ENCODE measurements around the gene ERH.
A peak's percentile ranks its signal among the peaks of the same experiment; 100 is the strongest.
"Not testable (repeated sequence)": the region's sequence is repeated elsewhere in the genome, so short reads cannot be mapped to it uniquely, and the experiment has no call there.

ERH gene

DNA sequence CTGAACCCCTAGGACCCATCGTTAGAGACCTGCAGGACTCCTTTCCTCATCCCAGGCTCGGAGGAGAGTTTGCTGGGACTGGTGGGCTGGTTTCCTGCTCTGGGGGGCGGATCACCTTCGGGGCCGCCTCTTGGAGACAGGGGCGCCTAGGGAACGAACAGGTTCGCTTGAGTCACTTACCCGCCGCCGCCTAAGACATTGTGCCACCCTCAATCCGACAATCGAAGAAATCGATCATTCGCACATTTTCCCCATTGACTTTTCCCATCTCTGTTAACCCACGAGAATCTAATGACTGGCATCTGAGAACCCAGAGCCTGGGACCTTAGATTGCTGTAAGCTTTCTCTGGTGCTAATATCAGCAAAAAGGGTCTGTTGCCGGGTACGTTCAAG, 715 bp upstream of the ERH start:
- peak overlapping the region; percentile 95 for H3K4me3 ChIP-seq (ENCODE audit: low read depth, low read length)

GRCh38 chr14:69395929-69396328, 2.2 kb downstream of the ERH start:
- no peak overlapping the region for H3K4me3 ChIP-seq (ENCODE audit: low read depth, low read length)

- H3K4me3 ChIP-seq (ENCODE audit: low read depth, low read length), result no peak overlapping the region
These were observed 5.6 kb downstream of the ERH start for GRCh38 chr14:69392481-69392880.

DNA sequence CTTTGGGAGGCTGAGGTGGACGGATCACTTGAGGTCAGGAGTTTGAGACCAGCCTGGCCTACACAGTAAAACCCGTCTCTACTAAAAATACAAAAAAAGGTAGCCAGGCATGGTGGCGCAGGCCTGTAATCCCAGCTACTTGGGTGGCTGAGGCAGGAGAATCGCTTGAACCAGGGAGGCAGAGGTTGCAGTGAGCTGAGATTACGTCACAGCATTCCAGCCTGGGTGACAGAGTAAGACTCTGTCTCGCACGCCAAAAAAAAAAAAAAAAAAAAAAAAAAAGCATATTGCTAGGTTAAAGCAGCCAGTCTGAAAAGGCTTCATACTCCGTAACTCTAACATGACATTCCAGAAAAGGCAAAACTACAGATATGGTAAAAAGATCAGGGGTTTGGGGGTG, 6.7 kb downstream of the ERH start:
- not testable (repeated sequence) for H3K4me3 ChIP-seq (ENCODE audit: low read depth, low read length)

DNA sequence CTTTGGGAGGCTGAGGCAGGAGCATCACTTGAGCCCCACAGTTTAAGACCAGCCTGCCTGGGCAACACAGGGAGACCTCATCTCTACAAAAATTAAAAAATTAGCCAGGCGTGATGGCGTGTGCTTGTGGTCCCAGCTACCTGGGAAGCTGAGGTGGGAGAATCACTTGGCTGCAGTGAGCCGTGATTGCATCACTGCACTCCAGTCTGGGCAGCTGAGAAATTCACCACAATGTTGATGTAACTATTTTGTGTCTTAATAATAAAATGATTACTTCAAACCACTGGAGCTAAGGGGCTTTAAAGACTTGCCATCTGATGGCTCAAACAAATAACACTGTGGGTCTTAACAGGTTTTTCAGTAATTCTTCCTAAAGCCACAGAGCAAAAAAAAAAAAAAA, 10.8 kb downstream of the ERH start:
- no peak overlapping the region for H3K4me3 ChIP-seq (ENCODE audit: low read depth, low read length)

GRCh38 chr14:69378274-69378673, 19.8 kb downstream of the ERH start:
- H3K4me3 ChIP-seq (ENCODE audit: low read depth, low read length), result no peak overlapping the region

- no peak overlapping the region for H3K4me3 ChIP-seq (ENCODE audit: low read depth, low read length)
These were observed 21.7 kb downstream of the ERH start for GRCh38 chr14:69376439-69376838.

GRCh38 chr14:69375722-69376121, 22.4 kb downstream of the ERH start:
- no peak overlapping the region for H3K4me3 ChIP-seq (ENCODE audit: low read depth, low read length)

DNA sequence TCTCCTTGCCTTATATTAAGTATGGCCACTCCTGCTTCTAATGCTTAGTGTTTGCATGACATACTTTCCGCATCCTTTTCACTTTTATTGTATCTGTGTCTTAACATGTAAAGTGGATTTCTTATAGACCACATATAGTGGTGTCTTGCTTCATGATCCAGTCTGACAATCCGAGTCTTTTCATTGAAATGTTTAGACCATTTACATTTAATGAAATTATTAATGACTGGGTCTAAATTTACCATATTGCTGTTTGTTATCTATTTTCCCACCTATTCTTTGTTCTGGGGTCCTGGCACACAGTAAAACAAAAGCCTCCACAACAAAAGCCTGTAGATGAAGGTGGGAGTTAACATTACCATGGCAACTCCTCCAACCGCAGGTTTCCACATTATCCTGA, 22.9 kb downstream of the ERH start:
- no peak overlapping the region for H3K4me3 ChIP-seq (ENCODE audit: low read depth, low read length)

DNA sequence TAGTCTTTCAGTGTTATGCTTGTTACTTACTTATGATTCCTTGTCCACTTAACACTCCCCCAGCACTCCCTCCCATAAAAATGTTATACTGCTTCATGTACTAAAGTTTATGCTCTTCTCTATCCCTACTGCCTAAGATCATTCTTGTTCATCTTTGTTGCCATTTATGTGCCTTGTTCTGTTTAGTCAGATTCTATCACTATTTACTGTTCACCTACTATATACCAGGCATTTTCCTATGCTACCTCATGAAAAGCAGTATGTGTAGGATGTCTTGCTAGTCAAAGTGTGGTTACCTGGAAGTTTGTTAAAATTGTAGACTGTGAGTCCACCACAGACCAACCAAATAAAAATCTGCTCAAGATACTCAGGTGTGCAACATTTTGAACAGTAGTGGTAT, 23.9 kb downstream of the ERH start:
- H3K4me3 ChIP-seq (ENCODE audit: low read depth, low read length), result no peak overlapping the region

DNA sequence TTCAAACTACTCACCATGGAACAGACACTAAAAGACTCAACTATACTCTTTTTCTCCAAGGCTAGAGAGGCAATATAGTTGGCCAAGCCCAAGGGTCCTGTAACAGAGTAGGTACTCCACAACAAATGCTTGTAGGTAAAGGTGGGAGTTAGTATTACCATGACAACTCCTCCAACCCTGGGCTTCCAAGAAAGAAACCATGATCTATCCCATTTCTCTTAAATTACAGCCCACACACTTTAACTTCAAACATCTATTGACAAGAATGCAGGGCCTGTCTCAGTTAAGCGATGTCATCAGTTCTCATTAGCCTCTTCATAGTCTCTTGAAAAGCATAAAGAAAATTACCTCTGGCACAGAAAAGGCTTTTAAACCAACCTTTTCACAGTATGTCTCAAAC, 25.0 kb downstream of the ERH start:
- H3K4me3 ChIP-seq (ENCODE audit: low read depth, low read length), result no peak overlapping the region

DNA sequence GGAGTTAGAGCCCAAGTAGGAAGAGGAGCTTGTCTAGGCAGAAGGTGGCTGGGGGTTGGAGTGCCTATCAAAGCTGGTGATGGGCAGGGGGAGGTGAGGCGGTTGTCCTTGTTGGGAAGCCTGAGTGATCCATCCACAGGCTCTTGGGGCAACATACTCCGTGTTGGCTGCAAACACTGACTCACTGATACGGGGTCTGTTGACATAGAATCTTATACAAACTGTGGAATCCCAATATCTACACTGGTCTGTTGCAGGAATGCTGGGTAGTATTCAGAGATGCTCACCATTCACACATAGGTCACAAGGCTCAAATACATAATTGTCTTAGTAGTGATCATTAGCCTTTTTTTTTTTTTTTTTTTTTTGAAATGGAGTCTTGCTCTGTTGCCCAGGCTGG, 26.0 kb downstream of the ERH start:
- H3K4me3 ChIP-seq (ENCODE audit: low read depth, low read length), result no peak overlapping the region

GRCh38 chr14:69370061-69370460, 28.0 kb downstream of the ERH start:
- H3K4me3 ChIP-seq (ENCODE audit: low read depth, low read length), result no peak overlapping the region

GRCh38 chr14:69368381-69368780, 29.7 kb downstream of the ERH start:
- no peak overlapping the region for H3K4me3 ChIP-seq (ENCODE audit: low read depth, low read length)

DNA sequence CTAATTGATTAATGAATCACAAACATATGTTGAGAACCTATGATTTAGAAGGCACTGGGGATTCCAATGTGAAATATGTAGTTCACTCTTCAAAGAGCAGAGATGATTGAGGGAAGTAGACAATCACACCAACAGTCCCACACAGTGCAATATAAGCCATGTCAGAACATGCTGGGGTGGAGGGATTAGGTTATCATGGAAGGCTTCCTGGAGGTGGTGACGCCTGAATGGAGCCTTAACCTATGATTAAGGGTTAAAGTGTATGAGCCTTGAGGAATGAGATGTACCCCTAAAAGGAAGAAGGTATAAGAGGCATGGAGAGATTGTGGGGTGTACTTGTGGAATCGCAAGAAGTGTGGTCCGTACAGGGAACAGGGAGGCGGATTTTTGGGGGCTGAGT, 31.3 kb downstream of the ERH start:
- no peak overlapping the region for H3K4me3 ChIP-seq (ENCODE audit: low read depth, low read length)

DNA sequence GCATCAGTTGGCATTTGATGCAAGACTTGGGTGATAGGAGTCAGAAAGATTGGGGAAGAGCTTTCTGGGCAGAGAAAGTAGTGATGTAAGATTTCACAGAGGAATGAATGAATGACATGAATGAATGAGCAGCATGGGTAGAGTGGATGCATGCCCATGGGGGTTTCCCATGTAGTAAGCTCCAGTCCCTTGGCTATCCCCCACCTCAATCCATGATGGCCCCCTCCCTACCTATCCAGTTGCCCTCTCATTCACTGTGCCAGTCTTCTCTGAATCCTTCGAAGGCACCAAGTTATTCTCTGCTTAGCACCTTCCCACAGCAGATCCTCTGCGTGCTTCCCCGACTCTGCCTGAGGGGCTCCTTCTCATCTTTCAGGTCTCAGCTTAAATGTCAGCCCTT, 32.0 kb downstream of the ERH start:
- H3K4me3 ChIP-seq (ENCODE audit: low read depth, low read length), result no peak overlapping the region

GRCh38 chr14:69364378-69364777, 33.7 kb downstream of the ERH start:
- H3K4me3 ChIP-seq (ENCODE audit: low read depth, low read length), result no peak overlapping the region

- H3K4me3 ChIP-seq (ENCODE audit: low read depth, low read length), result no peak overlapping the region
These were observed 34.1 kb downstream of the ERH start for GRCh38 chr14:69363964-69364363.

DNA sequence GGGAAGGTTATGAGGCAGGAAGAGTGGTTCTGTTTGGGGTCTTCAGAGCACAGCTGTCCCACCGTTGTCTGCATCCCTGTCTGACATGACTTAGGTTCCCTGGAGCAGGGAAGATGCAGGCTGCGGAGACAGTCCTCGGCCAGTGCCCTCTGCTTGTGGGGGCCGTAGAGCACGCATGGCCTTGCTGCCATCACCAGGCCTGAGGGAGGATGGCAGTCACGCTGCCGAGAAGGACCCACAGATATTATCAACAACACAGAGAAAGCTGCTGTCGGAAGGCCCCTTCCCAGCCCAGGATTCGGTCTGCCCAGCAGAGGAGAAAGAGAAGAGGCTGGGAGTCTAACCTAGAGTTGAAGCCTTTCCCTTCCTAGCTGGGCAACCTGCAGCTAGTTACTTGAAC, 35.0 kb downstream of the ERH start:
- no peak overlapping the region for H3K4me3 ChIP-seq (ENCODE audit: low read depth, low read length)

DNA sequence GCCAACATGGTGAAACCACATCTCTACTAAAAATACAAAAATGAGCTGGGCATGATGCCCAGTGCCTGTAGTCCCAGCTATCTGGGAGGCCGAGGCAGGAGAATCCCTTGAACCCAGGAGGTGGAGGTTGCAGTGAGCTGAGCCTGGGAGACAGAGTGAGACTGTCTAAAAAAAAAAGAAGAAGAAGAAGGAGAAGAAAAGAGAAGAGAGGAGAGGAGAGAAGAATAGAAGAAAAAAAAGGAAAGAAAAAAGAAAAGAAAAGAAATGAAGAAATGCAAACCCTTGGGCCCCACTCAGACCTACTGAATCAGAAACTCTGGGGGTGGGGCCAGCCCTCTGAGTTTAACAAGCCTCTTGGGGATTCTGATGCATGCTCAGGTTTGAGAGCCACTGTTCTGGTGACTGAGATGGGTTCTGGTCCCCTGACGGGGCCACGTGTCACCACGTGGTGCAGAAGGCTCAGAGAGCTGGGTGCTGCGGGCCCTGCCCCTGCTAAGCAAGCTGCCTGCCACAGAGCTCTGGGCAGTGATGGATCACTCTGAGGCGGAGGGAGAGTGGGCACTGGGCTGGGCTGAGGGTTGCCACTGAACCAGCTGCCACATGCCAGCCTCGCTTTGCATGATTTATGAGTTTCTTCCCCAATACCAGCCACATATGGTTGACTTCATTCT, 37.5 kb downstream of the ERH start:
- no peak overlapping the region for H3K4me3 ChIP-seq (ENCODE audit: low read depth, low read length)

DNA sequence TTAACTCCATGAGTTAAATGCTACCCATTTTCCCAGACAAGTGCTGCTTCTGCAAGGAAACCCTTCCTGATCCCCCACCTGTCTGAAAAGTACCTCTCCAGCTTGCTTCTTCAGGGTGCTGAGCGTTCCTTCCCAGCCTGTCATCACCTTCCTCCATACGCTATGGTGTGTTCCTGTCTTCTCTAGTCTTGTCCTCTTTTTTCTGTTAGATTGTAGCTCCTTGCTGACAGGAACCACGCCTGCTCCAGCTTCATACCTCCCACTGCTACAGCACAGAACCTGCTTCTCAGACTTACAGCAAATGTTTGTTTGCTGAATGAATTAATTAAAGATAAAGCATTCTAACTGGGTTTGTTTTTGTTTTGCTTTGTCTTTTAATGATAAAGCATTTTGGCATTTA, 39.1 kb downstream of the ERH start:
- no peak overlapping the region for H3K4me3 ChIP-seq (ENCODE audit: low read depth, low read length)

DNA sequence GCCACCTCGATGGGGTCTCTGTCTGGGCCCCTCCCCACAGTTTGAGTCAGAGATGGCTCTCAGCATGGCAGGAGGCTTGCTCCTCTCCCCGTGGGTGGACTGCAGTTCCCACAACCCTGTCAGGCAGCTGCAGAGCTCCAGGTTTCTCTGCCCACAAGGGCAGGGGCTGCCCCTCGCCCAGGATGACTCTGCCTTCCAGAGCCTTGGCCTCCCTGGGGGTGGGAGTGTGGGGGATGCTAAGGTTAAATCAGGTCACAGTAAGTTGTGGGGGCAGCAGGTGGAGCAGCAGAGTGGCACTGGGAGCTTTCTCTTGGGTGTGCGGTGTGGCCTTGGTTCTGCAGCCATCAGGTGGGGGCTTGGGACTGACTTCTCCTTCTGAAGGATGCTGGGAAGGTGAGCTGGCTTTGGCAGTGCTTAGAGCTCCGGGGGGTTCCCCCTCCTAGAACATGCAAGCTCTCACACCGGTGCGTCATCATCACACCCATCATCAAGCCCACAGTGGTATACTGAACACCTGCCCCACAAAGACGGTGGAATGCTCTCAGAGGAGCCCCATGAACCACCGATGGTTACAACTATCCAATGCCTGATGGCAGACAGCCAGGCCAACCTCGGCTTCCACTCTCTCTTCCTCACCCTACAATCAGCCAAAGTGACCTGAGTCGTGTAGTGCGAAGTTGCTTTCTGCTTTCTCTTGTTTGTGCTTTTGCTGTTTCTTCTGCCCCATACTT, 39.7 kb downstream of the ERH start:
- H3K4me3 ChIP-seq (ENCODE audit: low read depth, low read length), result no peak overlapping the region
